ENCODE data around the gene AKT1.

The AKT1 gene

DNA sequence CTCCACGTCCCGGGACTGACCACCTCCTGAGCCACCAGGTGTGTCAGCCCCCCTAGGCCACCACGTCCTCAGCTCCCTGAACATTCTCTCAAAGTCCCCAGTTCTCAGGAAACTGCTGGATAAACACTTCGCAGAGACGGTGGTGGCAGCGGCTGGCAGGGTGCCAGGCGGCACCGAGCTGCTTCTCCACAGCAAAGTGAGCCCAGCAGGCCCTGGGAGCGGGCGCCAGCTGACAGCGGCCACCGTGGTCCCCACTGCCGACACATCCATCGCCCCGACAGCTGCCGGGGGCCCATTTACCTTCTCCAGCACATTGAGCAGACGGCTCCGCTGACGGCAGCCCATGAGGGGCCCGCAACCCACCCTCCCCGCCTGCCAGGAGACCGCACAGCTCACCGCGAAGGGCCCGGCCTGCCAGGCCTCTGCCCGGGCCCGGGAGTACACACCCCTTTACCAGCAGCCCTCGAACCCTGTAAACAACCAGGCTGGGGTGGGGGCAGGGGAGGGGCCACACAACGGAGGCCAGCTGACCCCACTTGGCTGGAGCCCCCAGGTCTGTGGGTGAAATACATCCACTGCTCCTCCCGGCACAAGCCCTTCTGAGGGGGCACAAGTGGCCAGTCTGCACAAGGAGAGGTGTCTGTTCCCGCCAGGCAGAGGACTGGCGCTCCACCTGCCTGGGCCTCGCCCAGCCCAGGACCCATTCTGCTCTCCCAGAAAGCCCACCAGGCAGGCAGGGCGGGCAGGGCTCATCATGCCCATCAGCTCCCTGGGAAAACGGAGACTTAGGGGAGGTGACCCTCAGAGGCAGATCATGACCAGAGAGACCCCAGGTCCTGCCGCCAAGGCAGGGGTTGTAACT, 10.5 kb downstream of the AKT1 start:
- DNase-seq: no peak

DNA sequence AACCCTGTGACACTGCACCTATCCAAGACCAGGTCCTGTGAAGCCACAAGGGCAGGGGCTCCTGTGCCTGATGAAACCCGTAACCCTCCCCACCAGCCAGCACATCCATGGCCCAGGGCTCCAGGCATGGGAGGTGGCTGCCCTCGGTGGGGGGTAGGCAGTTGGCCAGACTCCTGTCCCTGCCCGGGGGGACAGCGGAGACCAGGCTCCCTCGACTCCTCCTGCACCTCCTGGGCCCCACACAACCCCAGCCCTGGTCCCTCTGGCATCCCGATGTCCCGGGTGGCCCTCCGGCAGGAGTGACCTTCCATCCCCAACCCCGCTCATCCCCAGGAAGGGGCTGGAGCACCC, 11.4 kb downstream of the AKT1 start:
- DNase-seq: no peak

DNA sequence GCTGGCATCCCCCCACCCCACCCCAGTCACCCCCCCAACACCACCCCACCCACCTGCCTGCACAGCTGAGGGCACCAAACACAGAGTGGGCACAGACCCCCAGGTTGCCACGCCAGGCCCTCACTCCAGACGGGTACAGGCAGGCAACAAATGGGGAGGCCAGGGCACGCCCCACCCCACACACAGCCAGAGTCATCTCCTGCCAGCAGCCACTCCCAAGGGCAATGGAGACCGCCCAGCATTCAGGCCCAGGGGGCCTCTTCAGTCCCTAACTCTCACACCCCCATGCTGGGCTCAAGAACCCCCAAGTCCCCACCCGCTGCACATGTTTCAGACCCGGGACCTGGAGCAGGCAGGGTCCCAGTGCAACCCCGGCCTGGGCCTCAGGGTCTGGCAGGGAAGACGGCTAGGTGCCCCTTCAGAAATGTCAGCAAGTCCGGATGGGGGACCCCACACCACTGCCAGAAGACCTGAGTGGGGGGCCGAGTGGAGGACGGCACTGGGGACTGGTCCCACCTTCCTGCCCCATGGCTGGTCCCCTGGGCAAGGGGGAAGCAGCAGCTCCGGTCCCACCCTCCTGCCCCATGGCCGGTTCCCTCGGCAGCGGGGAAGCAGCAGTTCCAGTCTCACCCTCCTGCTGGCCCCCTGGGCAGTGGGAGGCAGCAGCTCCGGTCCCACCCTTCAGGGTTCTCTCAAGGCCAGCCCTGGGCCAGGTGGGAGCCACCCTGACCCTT, 11.9 kb downstream of the AKT1 start:
- DNase-seq: no peak

DNA sequence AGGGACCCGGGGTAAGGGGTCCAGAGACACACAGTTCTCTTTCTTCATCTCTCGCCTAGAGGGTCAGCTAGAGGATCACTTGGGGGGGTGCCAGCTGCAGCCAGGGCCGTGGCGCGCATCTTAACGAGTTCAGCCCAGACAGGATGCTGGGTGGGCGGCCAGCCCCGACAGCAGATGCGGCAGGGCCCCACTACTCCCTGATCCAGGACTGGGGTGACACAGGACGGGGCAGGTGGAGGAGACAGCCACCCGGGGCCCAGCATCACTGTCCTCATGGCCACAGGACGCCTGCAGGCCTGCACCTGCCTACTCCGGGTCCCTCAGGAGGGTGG, 12.8 kb downstream of the AKT1 start:
- DNase-seq: no peak

DNA sequence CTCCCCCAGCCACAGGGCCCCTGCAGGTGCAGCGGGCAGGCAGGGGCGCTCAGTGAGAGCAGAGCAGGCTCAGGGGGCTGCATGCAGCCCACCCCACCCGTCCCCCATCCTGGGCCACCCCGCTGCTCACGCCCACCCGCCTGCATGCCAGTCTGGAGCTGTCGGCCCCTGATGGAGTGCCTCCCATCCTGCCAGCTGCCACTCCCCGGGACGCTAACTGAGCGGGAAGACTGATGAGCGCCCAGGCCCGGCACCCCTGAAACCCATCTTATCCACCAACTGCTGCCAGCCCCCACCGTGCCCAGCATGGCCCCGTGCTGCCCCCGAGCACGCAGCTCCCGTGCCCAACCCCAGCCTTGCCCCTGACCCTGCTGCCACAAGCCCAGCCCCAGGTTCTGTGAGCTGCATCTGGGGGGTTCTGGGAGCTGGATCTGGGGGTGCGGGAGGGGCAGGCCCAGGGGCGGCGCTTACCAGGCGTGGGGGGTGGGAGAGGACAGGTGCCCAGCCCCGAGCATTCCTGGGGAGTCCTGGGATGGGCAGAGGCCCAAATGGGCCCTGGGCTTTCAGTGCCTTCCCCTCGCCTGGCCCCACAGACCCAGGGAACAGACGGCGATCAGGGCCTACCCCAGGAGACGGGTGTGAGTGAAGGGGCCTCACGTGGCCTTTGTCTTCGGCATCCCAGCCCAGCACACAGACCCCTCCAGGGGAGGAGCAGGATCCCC, 13.3 kb downstream of the AKT1 start:
- no peak for DNase-seq

DNA sequence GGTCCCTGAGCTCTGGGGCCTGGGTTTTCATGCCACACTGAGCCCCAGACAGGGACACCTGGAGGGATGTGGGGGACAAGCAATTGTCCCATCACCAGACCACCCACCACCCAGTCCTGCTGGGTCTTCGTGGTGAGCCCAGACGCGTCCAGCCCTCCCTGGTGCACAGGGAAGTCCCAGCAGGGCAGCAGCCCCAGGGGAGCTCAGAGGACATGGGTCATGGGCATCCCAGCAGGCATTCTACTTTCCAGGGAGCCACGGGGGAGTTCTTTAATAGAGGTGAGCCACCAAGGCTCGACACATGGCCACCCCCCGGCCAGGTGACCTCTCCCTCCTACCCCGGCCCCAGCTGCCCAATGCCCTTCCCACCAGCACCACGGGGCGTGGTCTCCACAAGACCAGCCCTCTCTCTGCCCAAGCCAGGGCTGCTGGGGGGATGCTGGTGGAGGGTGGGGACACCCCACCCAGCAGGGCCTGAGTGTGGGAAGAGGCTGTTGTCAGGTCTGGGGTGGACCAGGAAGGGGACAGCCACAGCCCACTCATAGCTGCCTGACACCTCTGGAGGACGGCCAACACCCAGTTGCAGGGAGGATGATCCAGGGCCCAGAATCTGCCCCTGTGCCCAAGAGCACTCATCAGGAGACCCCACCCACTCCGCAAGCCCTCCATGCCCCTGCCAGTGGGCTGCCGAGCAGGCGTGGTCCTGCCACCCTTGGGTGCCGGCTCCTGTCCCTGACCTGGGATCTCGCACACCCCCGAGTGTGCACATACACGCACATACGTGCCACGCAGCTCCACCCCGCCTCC, 14.1 kb downstream of the AKT1 start:
- DNase-seq: no peak

DNA sequence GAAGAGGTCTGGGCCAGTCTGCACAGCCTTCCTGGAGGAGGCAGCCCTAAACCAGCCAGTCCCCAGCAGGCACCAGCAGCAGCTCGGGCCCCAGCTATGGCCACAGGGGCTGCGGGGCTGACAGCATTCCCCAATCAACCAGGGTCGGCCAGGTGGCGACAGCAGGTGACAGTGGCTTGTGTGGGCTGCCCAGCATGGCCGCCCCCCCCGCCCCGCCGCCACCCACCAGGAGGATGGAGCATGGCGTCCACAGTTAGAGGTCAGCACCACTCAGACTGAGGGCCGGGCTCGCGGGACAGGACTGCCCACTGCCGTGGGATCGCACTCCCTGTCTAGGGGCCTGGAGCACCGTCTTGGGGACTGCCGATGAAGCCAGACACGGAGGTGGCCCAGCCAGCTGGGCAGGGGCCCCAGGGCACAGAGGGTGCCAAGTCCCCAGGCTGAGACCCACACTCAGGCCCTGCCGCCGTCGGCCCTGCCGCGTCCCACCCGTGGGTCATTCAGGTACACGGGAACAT, 15.0 kb downstream of the AKT1 start:
- no peak for DNase-seq

DNA sequence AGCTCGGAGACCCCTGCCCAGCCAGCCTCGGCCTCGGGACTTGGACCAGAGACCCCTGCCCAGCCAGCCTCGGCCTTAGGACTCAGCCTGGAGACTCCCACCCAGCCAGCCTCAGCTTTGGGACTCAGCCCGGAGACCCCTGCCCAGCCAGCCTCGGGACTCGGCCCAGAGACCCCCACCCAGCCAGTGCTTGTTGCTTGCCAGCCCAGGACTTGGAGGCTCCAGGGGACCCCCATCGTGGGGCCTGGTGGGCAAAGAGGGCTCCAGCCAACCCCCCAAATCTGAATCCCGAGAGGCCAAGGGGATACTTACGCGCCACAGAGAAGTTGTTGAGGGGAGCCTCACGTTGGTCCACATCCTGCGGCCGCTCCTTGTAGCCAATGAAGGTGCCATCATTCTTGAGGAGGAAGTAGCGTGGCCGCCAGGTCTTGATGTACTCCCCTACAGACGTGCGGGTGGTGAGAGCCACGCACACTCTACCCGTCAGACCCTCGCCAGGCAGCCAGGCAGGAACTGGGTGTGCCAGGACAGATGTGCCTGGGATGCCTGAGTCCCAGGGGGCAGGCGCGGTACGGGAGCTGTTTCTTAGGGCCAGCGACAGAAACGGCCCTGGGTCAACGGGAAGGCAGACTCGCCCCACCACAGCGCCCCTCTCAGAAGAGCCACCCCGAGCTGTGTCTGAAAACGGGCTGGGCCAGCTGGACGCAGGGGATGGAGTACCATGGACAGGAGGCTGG, 15.6 kb downstream of the AKT1 start:
- no peak for DNase-seq

DNA sequence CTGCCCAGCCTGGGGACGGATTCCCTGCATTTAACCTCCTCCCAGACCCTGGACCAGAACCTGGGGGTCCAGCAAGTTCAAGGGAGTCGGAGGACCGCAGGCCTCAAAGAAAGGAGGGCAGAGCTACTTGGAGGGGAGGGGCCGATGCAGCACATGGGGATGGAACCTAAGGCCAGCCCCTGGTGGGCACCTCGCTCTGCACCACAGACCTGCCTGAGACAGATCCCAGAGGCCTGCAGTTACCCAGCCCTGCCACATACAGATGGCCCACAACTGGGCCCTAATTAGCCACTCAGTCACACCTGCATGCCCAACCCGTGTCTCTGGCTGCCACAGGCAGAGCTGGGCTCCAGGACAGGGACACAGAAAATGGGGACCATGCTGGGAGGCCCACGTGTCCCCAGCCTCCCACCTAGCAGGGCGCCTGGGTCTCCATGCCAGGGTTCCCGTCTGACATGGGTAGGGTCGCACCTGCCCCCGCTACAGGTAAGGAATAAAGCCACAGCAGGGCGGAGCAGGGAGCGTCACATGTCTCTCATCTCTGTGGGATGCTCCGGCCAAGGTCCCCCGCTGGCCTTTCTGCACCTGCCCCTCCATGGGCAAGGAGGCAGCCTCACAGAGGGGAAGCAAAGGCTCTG, 16.7 kb downstream of the AKT1 start:
- no peak for DNase-seq

DNA sequence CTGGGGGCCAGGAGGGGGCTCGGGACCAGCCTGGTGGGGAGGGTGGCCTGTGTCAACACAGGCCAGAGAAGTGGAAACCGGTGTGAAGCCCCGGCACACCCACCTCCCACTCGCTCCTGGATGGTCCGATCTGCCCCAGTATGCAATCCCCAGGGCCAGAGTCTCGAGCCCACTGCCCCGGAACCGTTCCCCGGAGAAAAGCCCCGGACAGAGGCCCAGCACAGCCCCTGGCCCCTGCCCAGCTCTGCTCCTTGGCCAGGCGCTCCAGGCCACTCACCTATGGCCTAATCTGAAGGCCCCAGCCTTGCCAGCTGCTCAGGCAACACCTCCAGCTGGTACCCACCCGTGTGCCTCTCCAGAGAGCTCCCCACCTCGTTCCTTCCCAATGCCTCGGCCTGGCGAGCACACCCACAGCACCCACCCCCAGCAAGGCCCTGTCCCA, 17.7 kb downstream of the AKT1 start:
- no peak for DNase-seq

DNA sequence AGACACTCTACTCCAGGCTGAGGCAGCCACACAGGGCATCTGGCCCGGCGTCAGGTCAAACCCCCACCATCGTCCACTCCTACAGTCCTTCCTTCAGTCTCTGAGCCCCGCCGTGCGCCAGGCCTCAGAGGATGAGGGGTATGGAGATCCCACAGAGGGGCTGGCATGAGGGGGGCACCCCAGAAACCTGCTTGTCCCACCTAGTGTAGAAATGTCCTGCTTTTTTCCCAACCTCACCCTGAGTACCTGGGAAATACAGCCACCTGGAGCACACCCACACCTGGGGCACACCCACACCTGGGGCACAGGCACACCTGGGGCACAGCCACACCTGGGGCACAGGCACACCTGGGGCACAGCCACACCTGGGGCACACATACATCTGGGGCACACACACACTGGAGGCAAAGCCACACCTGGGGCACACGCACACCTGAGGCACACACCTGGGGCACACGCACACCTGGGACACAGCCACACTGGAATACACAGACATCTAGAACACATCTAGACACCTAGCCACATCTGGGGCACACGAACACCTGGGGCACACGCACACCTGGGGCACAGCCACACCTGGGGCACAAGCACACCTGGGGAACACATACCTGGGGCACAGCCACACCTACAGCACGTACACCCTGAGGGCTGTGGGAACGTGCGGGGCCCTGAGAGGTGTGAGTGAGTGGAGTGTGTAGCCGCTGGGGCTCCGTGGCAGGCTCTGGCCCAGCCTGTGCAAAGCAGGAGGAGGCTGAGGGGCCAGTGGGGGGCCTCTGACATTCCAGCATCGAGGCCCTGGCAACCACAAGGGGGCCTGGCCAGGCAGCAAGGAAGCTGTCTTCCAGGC, 18.4 kb downstream of the AKT1 start:
- DNase-seq: no peak

DNA sequence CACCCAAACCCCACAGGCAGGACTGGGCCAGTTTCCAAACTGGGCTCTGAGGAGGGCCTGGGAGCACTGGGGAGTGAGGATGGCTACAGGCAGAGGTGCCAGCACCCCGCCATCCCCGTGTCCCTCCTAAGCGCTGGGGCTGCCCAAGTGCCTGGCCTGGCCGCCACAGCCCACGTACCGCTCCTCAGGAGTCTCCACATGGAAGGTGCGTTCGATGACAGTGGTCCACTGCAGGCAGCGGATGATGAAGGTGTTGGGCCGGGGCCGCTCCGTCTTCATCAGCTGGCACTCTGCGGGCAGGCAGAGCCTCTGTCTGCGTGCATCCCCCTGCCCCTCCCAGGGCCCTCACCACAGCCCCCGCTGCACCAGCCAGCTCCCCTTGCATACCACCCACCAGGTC, 19.1 kb downstream of the AKT1 start:
- DNase-seq: no peak

DNA sequence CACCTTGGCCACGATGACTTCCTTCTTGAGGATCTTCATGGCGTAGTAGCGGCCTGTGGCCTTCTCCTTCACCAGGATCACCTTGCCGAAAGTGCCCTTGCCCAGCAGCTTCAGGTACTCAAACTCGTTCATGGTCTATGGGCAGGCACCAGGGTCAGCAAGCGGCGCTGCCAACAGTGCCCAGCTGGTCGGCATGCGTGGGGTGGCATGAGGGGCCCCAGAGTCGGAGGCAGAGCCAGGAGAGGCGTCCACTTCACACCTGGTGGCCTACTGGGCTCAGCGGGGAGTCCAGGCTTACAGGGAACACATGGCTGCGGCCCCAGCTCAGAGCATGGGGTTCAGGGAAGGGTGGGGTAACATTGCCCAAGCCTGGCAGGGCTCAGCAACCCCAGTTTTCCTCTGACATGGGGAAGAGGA, 20.5 kb downstream of the AKT1 start:
- DNase-seq: no peak

DNA sequence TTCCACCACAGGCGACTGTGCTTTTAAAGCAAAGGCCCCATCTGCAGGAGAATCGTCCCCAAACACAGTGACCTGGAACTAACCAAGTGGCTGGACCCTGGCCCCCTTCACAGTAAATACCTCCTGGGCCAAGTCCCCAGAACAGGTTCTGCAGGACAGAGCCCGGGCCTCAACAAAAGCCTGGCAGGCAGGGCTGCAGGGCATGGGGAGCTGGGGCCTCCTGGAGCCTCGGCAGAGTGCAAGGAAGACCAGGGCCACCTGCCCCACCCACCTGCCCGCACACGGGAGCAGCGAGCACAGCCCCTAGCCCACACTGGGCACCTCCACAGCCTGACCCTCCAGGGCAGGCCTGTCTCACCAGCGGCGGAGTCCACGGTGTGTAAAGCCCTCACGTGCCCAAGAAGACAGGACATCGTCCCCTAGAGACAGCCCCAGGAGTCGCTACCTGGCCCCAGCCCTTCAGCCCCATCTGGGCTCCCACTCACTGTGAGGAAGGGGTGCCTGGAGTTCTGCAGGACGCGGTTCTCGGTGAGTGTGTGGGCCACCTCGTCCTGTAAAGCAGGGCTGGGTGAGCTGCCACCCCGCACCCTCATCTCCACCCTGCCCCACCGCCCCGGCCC, 21.0 kb downstream of the AKT1 start:
- no peak for DNase-seq

DNA sequence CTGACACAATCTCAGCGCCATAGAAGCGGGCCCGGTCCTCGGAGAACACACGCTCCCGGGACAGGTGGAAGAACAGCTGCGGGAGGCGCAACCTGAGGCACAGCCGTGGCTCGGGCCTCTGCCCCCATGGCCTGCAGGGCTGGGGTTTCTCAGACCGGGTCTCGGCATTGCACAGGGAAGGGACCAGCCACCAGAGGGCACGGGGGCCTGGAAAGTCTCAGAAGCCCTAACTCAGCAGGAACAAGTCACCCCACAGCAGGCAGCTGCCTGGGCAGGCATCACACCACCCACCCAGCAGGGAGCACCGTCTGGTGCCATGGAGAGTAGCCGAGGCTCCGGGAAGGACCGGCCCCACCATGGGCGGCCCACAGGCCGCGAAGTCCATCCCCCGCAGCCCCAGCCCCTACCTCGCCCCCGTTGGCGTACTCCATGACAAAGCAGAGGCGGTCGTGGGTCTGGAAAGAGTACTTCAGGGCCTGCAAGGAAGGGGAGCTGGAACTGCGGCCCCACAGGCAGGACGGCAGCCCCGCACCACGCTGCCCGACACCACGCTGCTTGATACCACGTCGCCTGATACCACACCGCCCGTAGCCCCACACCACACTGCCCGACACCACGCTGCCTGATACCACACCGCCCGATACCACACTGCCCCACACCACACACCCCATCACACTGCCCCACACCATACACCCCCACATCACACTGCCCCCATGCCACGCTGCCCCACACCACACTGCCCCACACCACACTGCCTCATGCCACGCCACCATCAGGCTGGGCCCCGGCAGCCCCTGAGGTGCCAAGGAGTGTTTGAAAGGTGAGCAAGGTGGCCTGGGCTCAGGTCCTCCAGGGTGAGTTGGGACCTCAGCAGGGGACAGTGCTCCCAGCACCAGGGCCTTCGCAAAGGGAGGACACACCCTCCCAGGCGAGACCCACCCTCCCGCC, 21.8 kb downstream of the AKT1 start:
- no peak for DNase-seq

DNA sequence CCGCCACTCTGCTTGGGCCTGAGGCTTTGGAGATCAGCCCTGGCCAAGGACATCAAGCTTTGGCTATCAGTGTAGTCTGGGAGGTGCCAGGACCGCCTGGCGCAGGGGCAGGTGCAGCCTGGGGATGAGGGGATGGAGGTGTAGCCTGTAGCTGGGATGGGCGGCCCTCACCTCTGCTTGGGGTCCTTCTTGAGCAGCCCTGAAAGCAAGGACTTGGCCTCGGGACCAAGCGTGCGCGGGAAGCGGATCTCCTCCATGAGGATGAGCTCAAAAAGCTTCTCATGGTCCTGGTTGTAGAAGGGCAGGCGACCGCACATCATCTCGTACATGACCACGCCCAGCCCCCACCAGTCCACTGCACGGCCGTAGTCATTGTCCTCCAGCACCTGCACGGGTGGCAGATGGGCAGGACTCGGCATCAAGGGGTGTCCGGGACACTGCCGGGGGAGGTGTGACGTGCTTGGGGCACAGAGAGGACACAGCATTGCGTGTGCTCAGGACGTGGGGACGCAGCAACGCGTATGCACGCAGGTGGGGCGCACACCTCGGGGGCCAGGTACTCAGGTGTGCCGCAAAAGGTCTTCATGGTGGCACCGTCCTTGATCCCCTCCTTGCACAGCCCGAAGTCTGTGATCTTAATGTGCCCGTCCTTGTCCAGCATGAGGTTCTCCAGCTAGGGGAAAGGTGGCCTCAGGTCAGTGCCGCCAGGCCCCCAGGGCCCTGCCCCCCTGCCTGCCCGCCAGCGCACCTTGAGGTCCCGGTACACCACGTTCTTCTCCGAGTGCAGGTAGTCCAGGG, 22.6 kb downstream of the AKT1 start:
- DNase-seq: no peak

DNA sequence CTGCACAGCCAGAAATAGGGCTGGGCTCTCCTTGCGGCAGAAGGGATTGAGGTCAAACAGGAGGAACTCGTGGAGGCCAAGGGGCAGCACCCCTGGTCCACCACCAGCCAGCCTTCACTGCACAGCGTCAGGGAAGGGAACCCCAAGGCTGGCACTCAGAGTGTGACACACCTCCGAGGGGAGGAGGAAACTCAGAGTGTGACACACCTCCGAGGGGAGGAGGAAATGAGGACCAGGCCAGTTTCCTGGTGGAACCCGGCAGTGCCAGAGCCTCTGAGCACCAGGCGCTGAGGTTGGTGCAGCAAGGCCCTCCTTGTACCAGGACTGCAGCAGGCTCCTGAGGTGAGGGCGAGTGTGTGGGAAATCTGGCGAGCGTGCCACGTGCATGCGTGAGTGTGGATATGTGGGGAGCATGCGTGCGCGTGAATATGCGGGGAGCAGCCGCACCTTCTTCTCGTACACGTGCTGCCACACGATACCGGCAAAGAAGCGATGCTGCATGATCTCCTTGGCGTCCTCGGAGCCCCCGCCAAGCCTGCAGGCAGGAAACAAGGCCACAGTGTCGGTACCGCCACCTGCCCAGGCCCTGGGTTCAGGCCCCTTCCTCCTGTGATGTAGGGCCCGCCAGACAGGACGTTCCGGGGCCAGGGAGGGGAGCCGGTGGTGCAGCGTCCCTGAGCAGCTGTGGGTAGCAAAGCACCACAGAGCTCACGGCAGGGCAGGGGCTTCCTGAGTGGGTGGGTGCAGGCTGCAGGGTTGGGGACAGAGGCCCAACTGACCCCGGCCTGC, 23.4 kb downstream of the AKT1 start:
- no peak for DNase-seq
